GM21423 (cell line): Measurements from ENCODE around the gene GPD1.
"Not testable (repeated sequence)": the region's sequence is repeated elsewhere in the genome, so short reads cannot be mapped to it uniquely, and the experiment has no call there.

Experiments used
- ATAC-seq: cut with Tn5 transposase; IDR thresholded peaks from one replicate; pipeline ENCODE4 v1.9.1; 2021; ENCODE audit warnings: mild to moderate bottlenecking, moderate library complexity; ENCODE audit not compliant: unreplicated experiment

GPD1 gene

GRCh38 chr12:50120521-50120920 lies 16.7 kb downstream of the GPD1 start:
- ATAC-seq = no peak

- ATAC-seq = no peak
Observed at GRCh38 chr12:50120953-50121352, 17.1 kb downstream of the GPD1 start.

GRCh38 chr12:50121641-50122040 lies 17.8 kb downstream of the GPD1 start:
- ATAC-seq = no peak

- ATAC-seq = no peak
Observed at GRCh38 chr12:50123203-50123602, 19.4 kb downstream of the GPD1 start.

- no peak for ATAC-seq
Observed at GRCh38 chr12:50127546-50127945, 23.7 kb downstream of the GPD1 start.

- ATAC-seq = no peak
Observed at GRCh38 chr12:50129290-50129689, 25.5 kb downstream of the GPD1 start.

- no peak for ATAC-seq
Observed at GRCh38 chr12:50132505-50133135, 28.8 kb downstream of the GPD1 start.

- ATAC-seq = no peak
Observed at GRCh38 chr12:50142993-50143392, 39.2 kb downstream of the GPD1 start.

- no peak for ATAC-seq
Observed at GRCh38 chr12:50145439-50145838, 41.6 kb downstream of the GPD1 start.

GRCh38 chr12:50147281-50147680 lies 43.5 kb downstream of the GPD1 start:
- ATAC-seq = no peak

- ATAC-seq = not testable (repeated sequence)
Observed at GRCh38 chr12:50148011-50148410, 44.2 kb downstream of the GPD1 start.

- ATAC-seq = no peak
Observed at GRCh38 chr12:50149311-50149710, 45.5 kb downstream of the GPD1 start.

- ATAC-seq = no peak
Observed at GRCh38 chr12:50151047-50151687, 47.4 kb downstream of the GPD1 start.

GRCh38 chr12:50154947-50155346 lies 51.1 kb downstream of the GPD1 start:
- ATAC-seq = not testable (repeated sequence)

- ATAC-seq = no peak
Observed at GRCh38 chr12:50156641-50157040, 52.8 kb downstream of the GPD1 start.

GRCh38 chr12:50157259-50157658 lies 53.5 kb downstream of the GPD1 start:
- ATAC-seq = no peak

GRCh38 chr12:50160643-50161042 lies 56.8 kb downstream of the GPD1 start:
- ATAC-seq = no peak
